ENCODE data around the gene PLCD3. TPM values are rescaled to one million over a fixed set of nuclear protein-coding genes. Genes with fewer than 3 reads are reported as not detected.

Gene PLCD3
- total and polyA plus RNA-seq, 9 of the 15 experiments (the other 6 are each of a cell fraction or from before 2014, with no cell fraction given), result 0.20 to 22.6 (median 7.5) TPM

- peak overlapping the region; percentile 60 to 85; a peak in 3 of 4 replicates for H3K9ac ChIP-seq (ENCODE audit: insufficient read depth in 1 of 2, low read depth in 2 of 2, low read length in 2 of 2)
- POLR2A ChIA-PET, result interaction anchor here (0.6 to 1.2 kb wide), 4 partner anchors 9 to 77 kb away, joined by 3 to 5 read pairs (median 3); partner anchors contain the start of gene HEXIM1
- peaks cover 35 to 55% of the 10 kb centered on the region in 2 experiments for H3K4me1 ChIP-seq (replicated peaks in 1 of 2; ENCODE audit: control insufficient read depth in 2 of 2, insufficient read depth in 2 of 2, low read length in 2 of 2)
- intact Hi-C loops (cut with micrococcal nuclease) (loop anchor here (10.0 kb wide), 1 partner anchor 109 kb away; no protein-coding TSS in a partner anchor), in situ Hi-C loops (cut with MboI) (no loop called here)
- H3K79me2 ChIP-seq (ENCODE audit: control insufficient read depth, insufficient read depth, low read length), result no peaks in the 10 kb centered on the region; the same call in 2 of the 3 replicates
- no peaks in the 10 kb centered on the region for H3K27me3 ChIP-seq (ENCODE audit: control insufficient read depth in 2 of 2, insufficient read depth in 2 of 2, low read length in 2 of 2)
- peak; percentile 95 for ATAC-seq
- peak overlapping the region; percentile 67 for H3K4me2 ChIP-seq (ENCODE audit: insufficient read depth, low read length)
- peak; percentile 96 for FAIRE-seq
- no peaks in the 10 kb centered on the region for H3K9me3 ChIP-seq (replicated peaks; ENCODE audit: control insufficient read depth, insufficient read depth, low read depth, low read length)
- DNase-seq (ENCODE audit: extremely low read depth in 1 of 4, low spot score in 3 of 4), result peak; percentile 77 to 89 (median 86)
- no peaks in the 10 kb centered on the region for H3K36me3 ChIP-seq (ENCODE audit: control insufficient read depth, insufficient read depth, low read length)
- no peak overlapping the region; the same call in 1 of the 2 replicates for H3K4me3 ChIP-seq
- H3K9me1 ChIP-seq (ENCODE audit: control insufficient read depth, insufficient read depth, low read length), result no peaks in the 10 kb centered on the region
- H2AFZ ChIP-seq (ENCODE audit: low read depth, low read length), result peak overlapping the region; percentile 82
- peak overlapping the region; percentile 92 for H3K27ac ChIP-seq (ENCODE audit: extremely low read depth, low read depth, low read length)
- no peaks in the 10 kb centered on the region for H4K20me1 ChIP-seq (replicated peaks; ENCODE audit: control insufficient read depth, insufficient read depth, low read length)
- no TSS peak for BruUV-seq (replicated peaks)
- CTCF ChIA-PET (ENCODE audit: low intra/inter-chr PET ratio), result no interaction called here
- 34% methylated on average over 13 of the region's 15 CpGs for WGBS (ENCODE audit: insufficient coverage, low coverage, missing lambda C conversion rate)
- TF ChIP-seq ESRRB (CRISPR knock-in tag; IDR thresholded peaks at IDR 0.05; ENCODE audit: borderline replicate concordance) (no peak), NCOR1 (IDR thresholded peaks at IDR 0.05) (0 out of 2 replicates have a peak, but pooled peaks have one; percentile 34), KLF10 (CRISPR knock-in tag; IDR thresholded peaks at IDR 0.05) (no peak), ARHGAP35 (IDR thresholded peaks at IDR 0.05; ENCODE audit: partially characterized antibody) (no peak), SREBF1 (IDR thresholded peaks at IDR 0.05; ENCODE audit: borderline replicate concordance, low read depth, low read length) (no peak), CXXC5 (CRISPR knock-in tag; IDR thresholded peaks at IDR 0.05) (no peak), ILK (tag; IDR thresholded peaks at IDR 0.05; ENCODE audit: borderline replicate concordance, low read depth) (no peak), ZBTB1 (CRISPR knock-in tag; IDR thresholded peaks at IDR 0.05; ENCODE audit: borderline replicate concordance, low read depth) (no peak), HBP1 (CRISPR knock-in tag; IDR thresholded peaks at IDR 0.05) (no peak), TEAD2 (tag; IDR thresholded peaks at IDR 0.05) (no peak), CAMTA2 (CRISPR knock-in tag; conservative IDR thresholded peaks at IDR 0.05) (no peak), ZC3H8 (IDR thresholded peaks at IDR 0.05) (no peak), HMGN3 (IDR thresholded peaks at IDR 0.05; ENCODE audit: borderline replicate concordance, extremely low read depth, insufficient read length, low read depth, low read length) (peak; percentile 38), FOXA3 (CRISPR knock-in tag; conservative IDR thresholded peaks at IDR 0.05 in 1 of 2, IDR thresholded peaks at IDR 0.05 in 1 of 2) (peak in 1 of 2 experiments; percentile 57; a peak in 2 of 4 replicates), BCL6 (CRISPR knock-in tag; IDR thresholded peaks at IDR 0.05) (no peak)
- TF ChIP-seq, protein P1, sequence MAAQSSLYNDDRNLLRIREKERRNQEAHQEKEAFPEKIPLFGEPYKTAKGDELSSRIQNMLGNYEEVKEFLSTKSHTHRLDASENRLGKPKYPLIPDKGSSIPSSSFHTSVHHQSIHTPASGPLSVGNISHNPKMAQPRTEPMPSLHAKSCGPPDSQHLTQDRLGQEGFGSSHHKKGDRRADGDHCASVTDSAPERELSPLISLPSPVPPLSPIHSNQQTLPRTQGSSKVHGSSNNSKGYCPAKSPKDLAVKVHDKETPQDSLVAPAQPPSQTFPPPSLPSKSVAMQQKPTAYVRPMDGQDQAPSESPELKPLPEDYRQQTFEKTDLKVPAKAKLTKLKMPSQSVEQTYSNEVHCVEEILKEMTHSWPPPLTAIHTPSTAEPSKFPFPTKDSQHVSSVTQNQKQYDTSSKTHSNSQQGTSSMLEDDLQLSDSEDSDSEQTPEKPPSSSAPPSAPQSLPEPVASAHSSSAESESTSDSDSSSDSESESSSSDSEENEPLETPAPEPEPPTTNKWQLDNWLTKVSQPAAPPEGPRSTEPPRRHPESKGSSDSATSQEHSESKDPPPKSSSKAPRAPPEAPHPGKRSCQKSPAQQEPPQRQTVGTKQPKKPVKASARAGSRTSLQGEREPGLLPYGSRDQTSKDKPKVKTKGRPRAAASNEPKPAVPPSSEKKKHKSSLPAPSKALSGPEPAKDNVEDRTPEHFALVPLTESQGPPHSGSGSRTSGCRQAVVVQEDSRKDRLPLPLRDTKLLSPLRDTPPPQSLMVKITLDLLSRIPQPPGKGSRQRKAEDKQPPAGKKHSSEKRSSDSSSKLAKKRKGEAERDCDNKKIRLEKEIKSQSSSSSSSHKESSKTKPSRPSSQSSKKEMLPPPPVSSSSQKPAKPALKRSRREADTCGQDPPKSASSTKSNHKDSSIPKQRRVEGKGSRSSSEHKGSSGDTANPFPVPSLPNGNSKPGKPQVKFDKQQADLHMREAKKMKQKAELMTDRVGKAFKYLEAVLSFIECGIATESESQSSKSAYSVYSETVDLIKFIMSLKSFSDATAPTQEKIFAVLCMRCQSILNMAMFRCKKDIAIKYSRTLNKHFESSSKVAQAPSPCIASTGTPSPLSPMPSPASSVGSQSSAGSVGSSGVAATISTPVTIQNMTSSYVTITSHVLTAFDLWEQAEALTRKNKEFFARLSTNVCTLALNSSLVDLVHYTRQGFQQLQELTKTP (IDR thresholded peaks at IDR 0.05; ENCODE audit: low read depth in 1 of 2, partially characterized antibody in 2 of 2), result peak in 1 of 2 experiments; percentile 38
Observed at GRCh38 chr17:45123930-45124796, 8.2 kb downstream of the PLCD3 start.

Measured in K562 (cell line).